Fibroblast of lung (primary cell): Measurements from ENCODE around the gene MRPL37.

Source experiments
- EZH2 ChIP-seq: IDR thresholded peaks from 2 replicates; pipeline ENCODE4 v1.5.1; 2012; ENCODE audit warnings: low read length, control low read depth, mild to moderate bottlenecking; ENCODE audit errors: missing control alignments
- TF ChIP-seq, protein P1 (sequence below), 2 donors: IDR thresholded peaks in 1 of 2; conservative IDR thresholded peaks in 1 of 2; 1 replicate in 1 of 2; 2 replicates in 1 of 2; pipeline ENCODE4 v1.5.1; 2011 to 2012; ENCODE audit warnings: low read length in 2 of 2, control low read depth in 1 of 2, inconsistent platforms in 1 of 2, low read depth in 1 of 2, mild to moderate bottlenecking in 1 of 2

DNA sequence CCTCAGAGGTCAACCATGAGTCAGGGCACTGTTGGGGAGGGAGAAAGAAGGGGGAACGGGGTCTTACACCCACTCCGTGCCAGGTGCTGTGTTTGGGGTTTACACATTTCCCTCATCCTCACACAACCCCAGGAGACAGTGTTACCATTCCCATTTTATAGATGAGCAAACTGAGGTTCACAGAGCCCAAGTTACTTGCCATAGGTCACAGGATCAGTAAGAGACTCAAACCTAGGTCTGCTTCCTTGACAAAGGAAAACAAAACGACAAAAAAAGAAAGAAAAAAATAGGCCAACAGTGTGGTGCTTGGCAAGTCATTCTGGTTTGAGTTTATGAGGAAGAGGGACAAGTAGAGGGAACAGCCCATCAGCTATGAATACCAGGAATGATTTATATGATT, 30.9 kb upstream of the MRPL37 start:
- TF ChIP-seq, protein P1, sequence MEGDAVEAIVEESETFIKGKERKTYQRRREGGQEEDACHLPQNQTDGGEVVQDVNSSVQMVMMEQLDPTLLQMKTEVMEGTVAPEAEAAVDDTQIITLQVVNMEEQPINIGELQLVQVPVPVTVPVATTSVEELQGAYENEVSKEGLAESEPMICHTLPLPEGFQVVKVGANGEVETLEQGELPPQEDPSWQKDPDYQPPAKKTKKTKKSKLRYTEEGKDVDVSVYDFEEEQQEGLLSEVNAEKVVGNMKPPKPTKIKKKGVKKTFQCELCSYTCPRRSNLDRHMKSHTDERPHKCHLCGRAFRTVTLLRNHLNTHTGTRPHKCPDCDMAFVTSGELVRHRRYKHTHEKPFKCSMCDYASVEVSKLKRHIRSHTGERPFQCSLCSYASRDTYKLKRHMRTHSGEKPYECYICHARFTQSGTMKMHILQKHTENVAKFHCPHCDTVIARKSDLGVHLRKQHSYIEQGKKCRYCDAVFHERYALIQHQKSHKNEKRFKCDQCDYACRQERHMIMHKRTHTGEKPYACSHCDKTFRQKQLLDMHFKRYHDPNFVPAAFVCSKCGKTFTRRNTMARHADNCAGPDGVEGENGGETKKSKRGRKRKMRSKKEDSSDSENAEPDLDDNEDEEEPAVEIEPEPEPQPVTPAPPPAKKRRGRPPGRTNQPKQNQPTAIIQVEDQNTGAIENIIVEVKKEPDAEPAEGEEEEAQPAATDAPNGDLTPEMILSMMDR (conservative IDR thresholded peaks at IDR 0.05 in 1 of 2, IDR thresholded peaks at IDR 0.05 in 1 of 2; ENCODE audit: low read depth in 1 of 2, low read length in 2 of 2): no peak
- no peak for TF ChIP-seq EZH2
